Common myeloid progenitor, CD34-positive (primary cell): ENCODE data around the gene HES2.
A peak's percentile ranks its signal among the peaks of the same experiment; 100 is the strongest.

Source experiments
- CTCF ChIA-PET: fragments of 350-600 bp; sonication (Branson Sonifier 250); formaldehyde crosslinking; loops from one replicate; lab custom pipeline; 2021; ENCODE audit warnings: antibody characterized with exemption; lab: Charles Lee
- POLR2A ChIA-PET: fragments of 350-600 bp; sonication (Branson Sonifier 250); formaldehyde crosslinking; loops from one replicate; lab custom pipeline; 2021; ENCODE audit warnings: antibody characterized with exemption; lab: Charles Lee
- DNase-seq, 3 donors: peaks; one replicate each; pipeline versions ENCODE4 v3.0.0 to v3.0.0-alpha.2; 2013
- H3K27ac ChIP-seq, 2 experiments: 1 replicate in 1 of 2; 2 replicates in 1 of 2; pipeline ENCODE4 v1.7.0; 2013; ENCODE audit warnings: inconsistent platforms in 2 of 2, low read length in 2 of 2, mild to moderate bottlenecking in 2 of 2, low read depth in 1 of 2, moderate library complexity in 1 of 2; ENCODE audit not compliant: severe bottlenecking in 2 of 2, insufficient read depth in 1 of 2, poor library complexity in 1 of 2
- H3K27me3 ChIP-seq, 5 experiments: replicated peaks in 2 of 5; 1 replicate in 3 of 5; 2 replicates in 2 of 5; pipeline versions ENCODE4 v1.6.1 to v1.7.0; 2013; ENCODE audit warnings: low read length in 4 of 5, mild to moderate bottlenecking in 2 of 5, moderate library complexity in 2 of 5, inconsistent platforms in 1 of 5; ENCODE audit not compliant: insufficient read depth in 5 of 5, control insufficient read depth in 4 of 5
- H3K36me3 ChIP-seq, 4 experiments: 1 replicate in 2 of 4; 2 replicates in 2 of 4; pipeline versions ENCODE4 v1.6.1 to v1.7.0; 2013; ENCODE audit warnings: low read length in 3 of 4, control low read depth in 1 of 4, mild to moderate bottlenecking in 1 of 4; ENCODE audit not compliant: control insufficient read depth in 4 of 4, insufficient read depth in 4 of 4
- H3K4me1 ChIP-seq, 4 experiments: 1 replicate in 3 of 4; 2 replicates in 1 of 4; pipeline versions ENCODE4 v1.6.1 to v1.7.1; 2013; ENCODE audit warnings: low read length in 3 of 4, mild to moderate bottlenecking in 3 of 4, control low read depth in 1 of 4, inconsistent platforms in 1 of 4, moderate library complexity in 1 of 4; ENCODE audit not compliant: control insufficient read depth in 4 of 4, insufficient read depth in 4 of 4; ENCODE audit errors: control extremely low read depth in 1 of 4
- H3K4me3 ChIP-seq, 7 experiments: 1 replicate in 4 of 7; 2 replicates in 3 of 7; pipeline versions ENCODE4 v1.5.1 to v1.7.0; 2013; ENCODE audit warnings: mild to moderate bottlenecking in 7 of 7, low read length in 6 of 7, moderate library complexity in 6 of 7, inconsistent platforms in 2 of 7, low read depth in 2 of 7, control low read depth in 1 of 7; ENCODE audit not compliant: insufficient read depth in 4 of 7, control insufficient read depth in 1 of 7; ENCODE audit errors: extremely low read depth in 1 of 7
- H3K9me3 ChIP-seq, 5 experiments: 1 replicate in 4 of 5; 2 replicates in 1 of 5; pipeline versions ENCODE4 v1.6.1 to v1.7.1; 2013; ENCODE audit warnings: low read length in 4 of 5, mild to moderate bottlenecking in 2 of 5, inconsistent platforms in 1 of 5, low read depth in 1 of 5, moderate library complexity in 1 of 5; ENCODE audit not compliant: control insufficient read depth in 4 of 5, insufficient read depth in 2 of 5; ENCODE audit errors: control extremely low read depth in 1 of 5
- WGBS: methylation state at CpG from one replicate; pipeline ENCODE4 v1.1.5; 2013; ENCODE audit not compliant: insufficient coverage; 5-methylcytosine and 5-hydroxymethylcytosine counted together

Gene HES2

DNA sequence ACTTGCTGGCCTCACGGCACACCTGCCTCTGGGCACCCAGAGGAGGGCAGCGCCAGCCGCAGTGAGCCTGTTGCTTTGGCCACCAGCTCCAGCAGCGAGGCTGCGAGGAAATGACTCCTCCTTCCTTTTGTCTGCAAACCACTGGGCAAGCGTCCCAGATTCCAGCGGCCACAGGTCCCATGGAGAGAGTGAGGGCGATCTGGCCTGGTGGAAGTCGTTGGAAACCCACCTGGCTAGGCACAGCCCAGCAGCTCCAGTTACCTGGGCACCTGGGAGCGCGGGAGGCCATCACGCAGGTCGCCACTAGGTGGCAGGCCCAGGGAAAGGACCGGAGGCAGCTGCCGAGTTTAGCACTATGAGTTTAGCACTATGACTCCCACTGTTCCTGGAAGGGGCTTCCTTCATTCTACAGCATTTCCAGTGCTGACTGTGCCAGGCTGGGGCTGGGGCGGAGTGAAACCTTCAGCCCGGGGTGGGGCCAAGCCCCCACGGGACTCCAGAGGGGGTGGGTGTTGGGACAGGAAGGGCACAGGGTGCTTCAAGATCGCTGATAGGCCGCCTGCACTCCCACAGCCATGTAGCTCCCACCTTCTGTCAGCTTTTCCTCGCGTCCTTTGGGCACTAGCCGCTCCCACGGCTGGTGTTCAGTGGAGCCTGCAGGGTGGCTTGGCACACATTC is 3.7 kb upstream of the HES2 start:
- H3K4me1 ChIP-seq = peaks cover 0 to 38% (median 29%) of the 10 kb centered on the region in 4 experiments
- 6% methylated on average over 19 of the region's 24 CpGs for WGBS
- H3K4me3 ChIP-seq = peak overlapping the region in 2 of 7 experiments; percentile 42 to 53
- no peaks in the 10 kb centered on the region for H3K9me3 ChIP-seq
- peak; percentile 40 to 59 (median 58) for DNase-seq
- ChIA-PET POLR2A (interaction anchor here (1.2 kb wide), 1 partner anchor 9 kb away, joined by 3 read pairs; no protein-coding TSS in a partner anchor), CTCF (interaction anchor here (0.7 to 10.9 kb wide), 10 partner anchors 9 to 75 kb away, joined by 3 to 81 read pairs (median 5); no protein-coding TSS in a partner anchor)
- H3K27me3 ChIP-seq = peaks cover 0 to 97% (median 33%) of the 10 kb centered on the region in 5 experiments
- H3K36me3 ChIP-seq = no peaks in the 10 kb centered on the region
- H3K27ac ChIP-seq = no peak overlapping the region

DNA sequence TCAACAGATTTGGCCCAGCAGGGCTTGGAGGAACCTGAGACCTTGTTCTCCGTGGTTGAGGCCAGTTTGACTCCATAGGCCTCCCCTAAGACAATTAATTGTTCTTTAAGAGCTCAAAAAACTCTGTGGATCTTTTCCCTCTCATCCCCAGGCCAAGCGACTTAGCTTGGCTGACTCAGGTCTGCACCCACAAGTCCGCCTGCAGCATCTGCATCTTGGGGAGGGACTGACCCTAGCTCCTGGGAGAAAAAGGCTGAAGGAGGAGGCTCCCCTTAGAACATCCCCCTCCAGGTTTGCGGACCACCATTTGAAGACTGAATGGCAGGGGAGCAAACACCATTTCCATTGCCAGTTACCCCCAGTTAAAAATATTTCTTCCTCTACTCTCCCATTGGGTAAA is 1.5 kb upstream of the HES2 start:
- ChIA-PET POLR2A (no interaction called here), CTCF (interaction anchor here (1.5 to 10.9 kb wide), 5 partner anchors 16 to 73 kb away, joined by 3 to 81 read pairs (median 10); no protein-coding TSS in a partner anchor)
- H3K36me3 ChIP-seq = no peaks in the 10 kb centered on the region
- peaks cover 0 to 38% (median 29%) of the 10 kb centered on the region in 4 experiments for H3K4me1 ChIP-seq
- WGBS = 20% methylated on average over 1 of the region's 4 CpGs
- no peak overlapping the region for H3K4me3 ChIP-seq
- no peak for DNase-seq
- no peak overlapping the region for H3K27ac ChIP-seq
- H3K27me3 ChIP-seq = peaks cover 0 to 98% (median 45%) of the 10 kb centered on the region in 5 experiments
- no peaks in the 10 kb centered on the region for H3K9me3 ChIP-seq

- peaks cover 0 to 38% (median 29%) of the 10 kb centered on the region in 4 experiments for H3K4me1 ChIP-seq
- no peak overlapping the region for H3K27ac ChIP-seq
- no peaks in the 10 kb centered on the region for H3K9me3 ChIP-seq
- H3K36me3 ChIP-seq = no peaks in the 10 kb centered on the region
- H3K4me3 ChIP-seq = peak overlapping the region in 3 of 7 experiments; percentile 32 to 57 (median 50)
- ChIA-PET CTCF (interaction anchor here (0.9 to 10.9 kb wide), 6 partner anchors 15 to 174 kb away, joined by 3 to 81 read pairs (median 6); no protein-coding TSS in a partner anchor), POLR2A (interaction anchor here (1.0 kb wide), 1 partner anchor 20 kb away, joined by 3 read pairs; no protein-coding TSS in a partner anchor)
- whole genome bisulfite sequencing = 4% methylated on average over 40 of the region's 44 CpGs
- peaks cover 0 to 98% (median 49%) of the 10 kb centered on the region in 5 experiments for H3K27me3 ChIP-seq
- DNase-seq = peak in 2 of 3 donors; percentile 48 to 55
Observed at GRCh38 chr1:6420454-6421042, 829 bp upstream of the HES2 start.

GRCh38 chr1:6419397-6419803 is 319 bp downstream of the HES2 start:
- H3K27ac ChIP-seq = no peak overlapping the region
- peak overlapping the region in 3 of 7 experiments; percentile 32 to 57 (median 50) for H3K4me3 ChIP-seq
- CTCF ChIA-PET = interaction anchor here (1.1 to 10.9 kb wide), 5 partner anchors 14 to 154 kb away, joined by 3 to 81 read pairs (median 10); no protein-coding TSS in a partner anchor

DNA sequence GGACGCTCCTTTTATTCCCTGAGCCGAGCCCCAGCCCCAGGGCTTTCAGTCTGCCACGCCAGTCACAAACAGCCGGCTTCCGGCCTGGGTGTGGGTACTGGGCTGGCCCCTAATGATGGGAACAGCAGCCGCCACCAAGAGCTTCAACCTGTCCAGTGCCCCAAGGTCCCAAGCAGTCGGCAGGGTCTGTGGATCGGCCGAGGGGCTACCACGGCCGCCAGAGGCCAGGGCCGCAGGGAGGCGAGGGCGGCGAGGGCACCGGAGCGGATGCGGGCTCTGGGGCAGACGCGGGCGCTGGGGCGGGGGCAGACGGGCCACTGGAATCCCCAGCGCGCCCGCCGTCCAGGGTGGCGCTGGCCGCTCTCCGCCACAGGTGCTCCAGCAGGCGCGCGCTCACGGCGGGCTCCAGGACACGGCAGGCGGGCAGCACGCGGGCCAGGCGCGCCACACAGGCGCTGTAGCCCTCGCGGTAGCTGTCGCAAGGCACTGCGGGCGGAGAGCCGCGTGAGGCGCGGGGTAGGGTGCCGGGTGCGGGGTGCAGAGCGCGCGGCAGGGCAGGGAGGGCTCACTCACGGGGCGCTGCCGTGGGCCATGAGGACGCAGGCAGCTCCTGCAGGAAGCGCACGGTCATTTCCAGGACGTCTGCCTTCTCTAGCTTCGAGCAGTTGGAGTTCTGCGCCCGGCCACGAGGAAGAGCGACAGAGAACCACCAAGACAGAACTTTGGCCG is 887 bp downstream of the HES2 start:
- ChIA-PET CTCF (interaction anchor here (0.5 to 10.9 kb wide), 7 partner anchors 12 to 154 kb away, joined by 3 to 81 read pairs (median 4); no protein-coding TSS in a partner anchor), POLR2A (no interaction called here)
- Histone ChIP-seq H3K9me3 (no peaks in the 10 kb centered on the region), H3K4me3 (no peak overlapping the region), H3K27me3 (peaks cover 0 to 97% (median 43%) of the 10 kb centered on the region in 5 experiments), H3K27ac (no peak overlapping the region), H3K36me3 (no peaks in the 10 kb centered on the region), H3K4me1 (peaks cover 0 to 30% (median 22%) of the 10 kb centered on the region in 4 experiments)
- 7% methylated on average over 60 of the region's 69 CpGs for WGBS
- DNase-seq = peak in 1 of 3 donors; percentile 29

More at GRCh38 chr1:6419397-6419803, 319 bp downstream of the HES2 start:
- peaks cover 0 to 99% (median 47%) of the 10 kb centered on the region in 5 experiments for H3K27me3 ChIP-seq
- 5% methylated on average over 32 of the region's 48 CpGs for WGBS
- peak in 2 of 3 donors; percentile 33 to 42 for DNase-seq
- H3K4me1 ChIP-seq = peaks cover 0 to 34% (median 26%) of the 10 kb centered on the region in 4 experiments
- H3K9me3 ChIP-seq = no peaks in the 10 kb centered on the region
- H3K36me3 ChIP-seq = no peaks in the 10 kb centered on the region
- POLR2A ChIA-PET = no interaction called here

- Histone ChIP-seq H3K27me3 (peaks cover 0 to 90% (median 39%) of the 10 kb centered on the region in 5 experiments), H3K4me1 (peaks cover 0 to 28% (median 18%) of the 10 kb centered on the region in 4 experiments), H3K4me3 (no peak overlapping the region), H3K9me3 (no peaks in the 10 kb centered on the region), H3K27ac (no peak overlapping the region), H3K36me3 (no peaks in the 10 kb centered on the region)
- POLR2A ChIA-PET = no interaction called here
- CTCF ChIA-PET = interaction anchor here (1.3 to 10.9 kb wide), 3 partner anchors 12 to 60 kb away, joined by 3 to 81 read pairs (median 4); no protein-coding TSS in a partner anchor
- 78% methylated on average over 5 of the region's 8 CpGs for WGBS
- DNase-seq = no peak
Observed at GRCh38 chr1:6417961-6418667, 1.6 kb downstream of the HES2 start.
